Stimulated activated CD8-positive, alpha-beta memory T cell treated with anti-CD3 and anti-CD28 coated beads, Interleukin-4, amount 100 ng/mL, for 4 hours (primary cell): ENCODE measurements around the gene CYTH2.

ENCODE experiments used
- DNase-seq, 2 donors: peaks; one replicate each; pipeline ENCODE4 v3.0.0-alpha.2; 2020; ENCODE audit warnings: low read depth in 2 of 2, low spot score in 1 of 2

The CYTH2 gene

DNA sequence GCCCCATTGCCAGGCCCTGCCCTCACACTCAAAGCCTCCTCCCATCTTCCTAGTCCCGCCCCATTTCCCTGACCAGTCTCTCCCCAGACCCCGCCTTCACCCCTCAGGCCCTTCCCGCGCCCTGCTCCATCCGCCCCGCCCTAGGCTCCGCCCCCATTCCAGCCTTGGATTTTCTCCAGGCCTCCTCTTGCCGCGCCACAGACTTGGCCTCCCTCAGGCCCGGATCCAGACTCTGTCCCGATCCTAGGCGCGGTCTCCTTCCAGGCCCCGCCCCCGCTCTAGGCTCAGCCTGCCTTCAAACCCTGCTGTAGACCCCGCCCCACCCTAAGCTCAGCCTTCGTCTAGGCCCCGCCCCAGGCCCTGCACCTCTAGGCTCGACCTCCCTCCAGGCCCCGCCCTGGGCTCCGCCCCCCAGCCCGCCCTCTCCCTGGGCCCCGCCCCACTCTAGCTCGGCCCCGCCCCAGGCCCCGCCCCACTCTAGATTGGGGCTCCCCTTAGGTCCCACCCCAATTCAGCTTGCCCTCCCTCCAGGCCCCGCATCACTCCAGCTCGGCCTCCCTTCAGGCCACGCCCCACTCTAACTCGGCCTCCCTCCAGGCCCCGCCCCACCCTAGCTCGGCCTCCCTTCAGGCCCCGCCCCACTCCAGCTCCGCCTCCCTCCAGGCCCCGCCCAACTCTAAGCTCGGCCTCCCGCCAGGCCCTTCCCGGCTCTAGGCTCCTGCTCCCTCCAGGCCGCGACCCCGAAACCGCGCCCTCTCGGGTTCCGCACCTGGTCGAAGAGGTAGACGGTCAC lies 24.0 kb downstream of the CYTH2 start:
- peak; percentile 49 to 55 for DNase-seq

DNA sequence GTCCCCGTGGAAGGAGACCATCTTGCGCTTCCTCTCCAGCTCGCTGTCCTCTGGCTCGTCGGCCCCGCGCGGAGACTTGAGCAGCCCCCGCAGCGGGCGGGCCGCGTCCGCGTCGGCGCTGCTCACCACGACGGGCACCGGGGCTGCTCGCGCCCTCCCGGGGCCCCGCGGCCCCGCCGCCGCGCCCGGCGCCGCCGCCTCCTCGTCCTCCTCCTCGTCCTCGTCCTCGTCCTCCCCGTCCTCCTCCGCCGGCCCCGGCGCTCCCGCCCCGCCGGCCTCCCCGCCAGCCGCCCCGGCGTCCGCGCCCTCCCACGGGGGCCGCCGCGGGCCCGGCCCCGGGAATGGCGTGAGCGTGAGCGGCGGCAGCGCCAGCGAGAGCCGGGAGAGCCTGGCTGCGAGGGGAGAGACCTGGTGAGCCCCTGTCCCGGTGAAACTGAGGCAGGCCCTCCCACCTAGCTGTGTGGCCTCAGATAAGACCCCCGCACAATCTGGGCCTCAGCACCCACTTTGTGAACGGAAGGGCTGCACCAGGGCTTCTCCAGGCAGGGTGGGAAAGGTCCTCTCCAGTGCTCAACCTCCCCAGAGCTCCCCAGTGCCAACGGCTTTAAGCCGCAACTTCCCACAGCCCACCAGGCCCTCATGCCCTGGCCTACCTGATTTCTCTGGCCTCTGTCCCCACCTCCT lies 24.7 kb downstream of the CYTH2 start:
- no peak for DNase-seq

DNA sequence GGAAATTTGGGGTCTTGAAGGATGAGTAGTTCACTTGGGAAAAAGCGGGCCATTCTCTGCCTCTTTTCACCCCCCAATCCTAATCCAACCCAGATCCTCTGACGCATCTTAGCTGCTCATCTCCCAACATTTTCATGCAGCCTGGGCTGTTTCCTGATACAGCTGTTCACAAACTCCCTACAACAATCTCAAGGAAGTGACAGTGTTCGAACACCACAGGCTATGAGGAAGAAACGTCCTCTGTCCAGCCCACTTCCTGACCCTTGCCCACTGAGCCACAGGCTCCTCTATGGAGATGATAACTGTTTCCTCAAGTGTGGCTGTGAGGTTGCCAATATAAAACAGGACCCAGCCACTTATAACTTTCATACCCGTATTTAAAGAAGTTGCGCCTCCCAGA lies 26.2 kb downstream of the CYTH2 start:
- DNase-seq = no peak

DNA sequence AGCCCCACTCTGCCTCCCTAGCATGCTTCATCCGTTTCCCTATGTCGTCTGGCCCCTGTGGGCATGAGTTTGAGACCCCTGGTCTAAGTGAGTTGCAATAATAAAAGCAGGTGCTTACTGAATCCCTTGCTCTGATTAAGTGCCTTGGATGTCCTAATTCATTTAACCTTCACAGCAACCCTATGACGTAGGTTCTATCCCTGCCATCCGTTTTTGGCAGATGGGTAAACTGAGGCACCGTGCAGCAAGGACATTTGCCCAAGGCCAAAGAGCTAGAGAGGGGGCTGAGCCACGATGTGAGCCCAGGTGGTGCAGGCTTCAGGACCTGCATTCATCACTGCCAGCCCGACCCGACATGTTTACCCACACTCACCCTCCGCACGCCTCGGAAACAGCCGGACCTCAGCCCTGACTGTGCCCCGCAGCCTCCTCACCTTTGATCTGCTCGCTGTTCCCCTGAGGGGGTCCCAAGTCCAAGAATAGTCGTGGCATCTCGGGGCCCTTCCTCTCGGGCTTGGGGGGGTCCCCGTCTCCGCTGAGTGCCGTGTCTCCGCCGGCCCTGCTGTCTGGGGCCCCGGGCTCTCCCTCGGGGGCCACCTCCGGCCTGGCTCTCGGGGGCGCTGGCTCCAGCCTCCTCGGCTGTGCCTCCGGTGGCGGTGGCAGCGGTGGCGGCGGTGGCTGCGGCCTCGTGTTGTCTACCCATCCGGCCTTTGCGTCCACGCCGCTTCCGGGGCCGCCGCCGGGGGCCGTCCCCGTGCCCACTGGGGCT lies 28.0 kb downstream of the CYTH2 start:
- no peak for DNase-seq

DNA sequence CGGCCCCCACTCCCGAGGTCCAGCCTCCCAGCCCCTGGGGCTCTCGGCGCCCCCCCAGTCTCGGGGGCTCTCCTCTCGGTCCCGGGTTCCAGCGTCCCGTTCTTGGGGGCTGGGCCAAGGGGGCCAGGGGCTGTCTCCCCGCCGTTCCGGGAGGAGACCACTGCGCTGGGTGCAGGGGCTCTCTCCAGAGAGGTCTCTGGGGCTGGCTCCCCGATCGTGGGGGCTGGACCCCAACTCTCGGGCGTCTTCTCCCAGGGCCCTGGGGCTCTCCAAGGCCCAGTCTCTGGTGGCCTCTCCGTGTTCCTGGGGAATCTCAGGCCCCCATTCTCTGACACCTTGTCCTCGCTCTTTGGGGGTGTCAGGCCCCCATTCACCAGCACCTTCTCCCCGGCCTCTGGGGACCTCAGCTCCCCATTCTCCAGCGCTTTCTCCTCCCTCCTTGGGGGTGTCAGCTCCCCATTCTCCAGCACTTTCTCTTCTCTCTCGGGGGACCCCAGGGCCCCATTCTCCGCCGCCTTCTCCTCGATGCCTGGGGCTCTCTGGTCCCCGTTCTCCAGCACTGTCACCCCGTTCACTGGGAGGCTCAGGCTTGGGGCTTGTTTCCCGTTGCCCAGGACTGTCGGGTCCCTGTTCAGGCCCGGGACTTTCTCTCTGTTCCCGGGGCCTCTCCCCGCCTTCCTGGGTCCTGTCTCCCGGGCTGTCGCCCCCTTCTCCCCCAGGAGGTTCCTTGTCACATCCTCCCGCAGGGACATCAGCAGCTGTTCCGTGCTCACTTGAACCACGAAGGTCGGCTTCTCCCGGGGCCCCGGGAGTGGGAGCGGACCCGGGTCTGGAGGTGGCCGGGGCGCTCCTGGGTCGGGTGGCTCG lies 28.8 kb downstream of the CYTH2 start:
- DNase-seq = no peak

DNA sequence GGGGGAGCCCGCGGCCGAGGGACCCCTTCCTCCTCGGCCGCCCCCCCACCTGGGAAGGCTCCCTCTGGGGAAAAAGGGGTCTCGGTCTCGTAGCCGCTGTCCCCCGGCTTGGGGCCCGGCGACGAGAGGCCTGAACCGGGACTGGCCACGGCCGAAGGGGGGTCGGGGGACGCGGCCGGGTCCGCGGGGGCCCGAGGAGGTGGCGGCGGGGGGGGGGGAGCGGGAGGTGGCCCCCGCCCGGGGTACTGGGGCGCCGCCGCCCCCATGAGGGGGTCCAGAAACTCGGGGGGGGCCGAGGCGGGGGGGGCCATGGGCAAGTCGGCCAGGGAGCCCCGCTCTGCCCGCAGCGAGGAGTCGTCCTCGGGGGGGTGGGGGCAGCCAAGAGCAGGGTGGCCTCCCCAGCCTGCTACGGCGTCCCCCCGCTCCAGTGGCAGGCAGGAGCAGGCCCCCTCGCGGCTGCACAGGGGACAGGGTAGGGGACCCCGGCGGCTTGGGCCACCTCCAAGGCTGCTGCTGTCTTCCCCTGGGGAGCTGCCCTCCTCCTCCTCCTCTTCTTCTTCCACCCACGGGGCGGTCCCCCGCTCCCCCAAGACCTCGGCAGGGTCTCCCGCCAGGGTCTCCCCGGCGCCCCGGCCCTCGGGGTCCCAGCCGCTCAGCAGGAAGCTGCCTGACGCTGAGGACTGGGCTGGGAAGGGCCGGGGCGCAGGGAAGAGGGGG lies 29.6 kb downstream of the CYTH2 start:
- no peak for DNase-seq

DNA sequence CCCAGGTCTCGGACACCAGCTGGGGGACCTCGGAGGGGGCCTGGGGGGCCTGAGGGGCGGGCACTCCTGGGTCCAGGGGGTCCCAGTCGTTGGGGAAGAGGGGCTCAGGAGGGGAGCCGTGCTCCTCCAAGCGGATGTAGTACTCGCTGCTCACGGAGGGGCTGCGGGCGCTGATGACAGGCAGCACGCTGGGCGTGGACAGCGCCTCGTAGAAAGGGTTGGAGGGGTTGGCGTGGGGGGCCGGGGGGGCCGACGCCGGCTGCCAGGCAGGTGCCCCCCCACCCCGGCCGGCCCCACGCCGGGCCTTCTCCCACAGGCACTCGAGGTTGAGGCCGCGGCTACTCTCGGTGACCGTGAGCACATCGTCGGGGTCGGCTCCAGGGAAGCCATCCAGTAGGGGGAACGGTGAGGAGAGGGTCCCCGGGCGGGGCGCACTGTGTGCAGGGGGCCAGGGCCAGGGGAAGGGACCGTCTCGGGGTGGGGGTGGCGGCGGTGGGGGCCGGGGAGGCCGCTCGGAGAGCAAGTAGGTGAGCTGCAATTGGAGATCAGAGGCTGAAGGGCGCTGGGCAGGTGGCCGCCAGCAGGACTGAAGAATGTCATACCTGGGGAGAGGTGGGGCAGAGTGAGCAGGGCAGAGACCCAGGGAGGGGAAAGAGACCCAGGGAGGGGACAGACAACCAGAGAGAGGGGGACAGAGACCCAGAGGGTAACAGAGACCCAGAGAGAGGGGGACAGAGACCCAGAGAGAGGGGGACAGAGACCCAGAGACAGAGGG lies 30.3 kb downstream of the CYTH2 start:
- no peak for DNase-seq

DNA sequence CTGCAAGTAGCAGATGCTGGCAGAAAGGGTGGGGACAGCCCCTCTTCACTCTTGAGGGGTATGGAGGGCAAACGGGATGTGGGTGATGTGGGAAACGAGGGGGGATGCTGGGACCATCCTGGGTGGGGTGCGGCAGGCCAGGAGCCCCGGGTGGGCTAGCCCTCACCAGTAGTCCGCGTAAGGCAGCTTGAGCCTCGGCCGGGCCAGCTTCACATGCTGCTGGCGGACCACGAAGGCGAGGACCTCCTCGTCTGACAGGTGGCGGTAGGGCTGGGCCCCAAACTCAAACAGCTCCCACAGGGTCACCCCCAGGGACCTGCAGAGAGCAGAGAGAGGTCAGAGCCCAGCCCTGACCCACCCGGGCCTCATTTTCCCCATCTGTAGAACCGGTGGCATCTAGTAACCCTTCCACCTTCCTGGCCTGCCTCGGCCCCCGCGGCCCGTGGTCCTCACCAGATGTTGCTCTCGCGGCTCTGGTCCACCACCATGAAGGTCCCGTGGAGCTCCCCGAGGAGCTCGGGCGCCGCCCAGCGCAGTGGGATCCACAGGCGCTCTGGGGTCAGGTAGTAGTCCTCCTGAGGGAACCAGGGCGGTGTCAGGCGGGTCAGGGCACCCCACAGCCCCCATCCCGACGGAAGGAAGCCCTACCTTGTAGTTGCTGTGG lies 31.8 kb downstream of the CYTH2 start:
- DNase-seq = no peak

DNA sequence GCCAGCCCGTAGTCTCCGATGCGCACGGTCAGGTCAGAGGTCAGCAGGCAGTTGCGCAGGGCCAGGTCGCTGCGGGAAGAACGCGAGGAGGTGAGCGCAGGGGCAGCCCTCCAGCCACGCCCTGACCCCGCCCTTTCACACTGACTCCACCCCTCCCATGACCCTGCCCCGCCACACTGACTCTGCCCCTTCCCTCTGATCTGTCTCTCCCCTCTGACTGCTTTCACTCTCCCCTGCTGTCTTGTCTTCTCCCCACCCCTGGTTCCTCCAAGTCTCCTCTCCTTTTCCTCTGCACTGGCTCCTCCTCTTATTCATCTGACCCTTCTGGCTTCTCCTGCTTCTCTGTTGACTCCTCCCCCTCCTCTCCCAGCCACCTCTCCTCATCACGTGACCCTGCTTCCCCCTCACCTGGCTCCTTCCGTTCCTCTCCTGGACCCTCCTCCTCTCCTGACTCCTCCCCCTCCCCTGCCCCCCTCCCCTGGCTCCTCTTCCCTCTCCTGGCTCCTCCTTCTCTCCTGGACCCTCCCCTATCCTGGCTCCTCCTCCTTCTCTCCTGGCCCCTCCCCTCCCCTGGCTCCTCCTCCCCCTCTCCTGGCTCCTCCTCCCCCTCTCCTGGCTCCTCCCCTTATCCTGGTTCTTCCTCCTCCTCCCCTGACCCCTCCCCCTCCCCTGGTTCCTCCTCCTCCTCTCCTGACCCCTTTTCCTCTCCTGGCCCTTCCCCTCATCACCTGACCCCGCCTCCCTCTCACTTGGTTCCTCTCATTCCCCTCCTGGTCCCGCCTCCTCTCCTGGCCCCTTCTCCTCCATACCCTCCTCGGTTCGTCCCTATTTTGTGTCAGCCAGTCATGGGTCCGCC lies 32.6 kb downstream of the CYTH2 start:
- no peak for DNase-seq

DNA sequence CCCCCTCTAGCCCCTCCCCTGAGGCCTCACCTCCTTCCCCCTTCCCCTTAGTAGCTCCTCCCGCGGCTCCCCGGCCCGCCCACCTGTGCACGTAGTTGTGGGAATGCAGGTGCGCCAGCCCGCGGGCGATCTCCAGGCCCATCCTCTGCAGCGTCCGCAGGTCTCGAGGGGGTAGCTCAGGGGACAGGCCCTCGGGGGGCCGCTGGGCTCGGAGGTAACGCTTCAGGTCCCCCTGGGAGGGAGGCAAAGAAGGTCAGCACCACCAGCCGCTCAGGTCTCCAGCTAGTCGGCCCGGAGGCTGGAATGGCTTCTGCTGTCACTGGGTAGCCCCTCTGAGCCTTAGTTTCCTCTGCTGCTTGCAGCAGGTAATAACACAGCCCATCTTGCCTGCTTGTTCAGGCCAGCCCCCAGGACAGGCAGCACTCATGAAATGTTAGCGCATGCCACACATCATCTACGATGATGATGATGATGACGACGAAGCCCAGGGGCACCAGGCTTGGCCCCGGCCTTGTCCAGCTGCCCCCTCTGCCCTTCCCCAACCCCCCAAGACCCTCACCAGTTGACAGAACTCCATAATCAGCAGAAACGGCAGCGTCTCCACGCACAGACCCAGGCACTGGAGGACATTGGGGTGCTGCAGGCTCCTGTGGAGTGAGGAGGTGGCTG lies 33.3 kb downstream of the CYTH2 start:
- no peak for DNase-seq

DNA sequence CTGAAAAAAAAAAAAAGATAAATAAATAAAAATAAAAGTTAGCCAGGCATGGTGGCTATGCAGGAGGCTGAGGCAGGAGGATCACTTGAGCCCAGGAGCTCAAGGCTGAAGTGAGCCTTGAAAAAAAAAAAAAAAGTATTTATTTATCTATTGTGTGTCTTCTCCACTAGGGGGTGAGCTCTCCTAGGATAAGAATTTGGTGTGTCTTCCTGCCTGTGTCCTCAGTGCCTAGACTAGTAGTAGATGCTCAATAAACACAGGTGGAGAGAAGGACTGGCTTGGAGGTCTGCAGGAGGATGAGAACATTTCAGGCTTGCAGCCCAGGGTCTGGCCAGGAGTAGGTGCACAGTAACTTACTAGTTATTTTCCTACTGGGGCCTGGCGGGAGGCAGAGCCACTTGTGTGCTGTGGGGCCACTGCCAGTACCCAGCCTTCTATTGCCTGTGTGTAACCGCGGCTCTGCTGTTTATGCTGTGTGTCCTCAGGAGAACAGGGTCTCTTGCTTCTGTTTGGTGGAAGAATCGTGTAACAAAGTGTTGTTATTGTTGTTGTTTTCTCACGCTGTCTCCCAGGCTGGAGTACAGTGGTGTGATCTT lies 37.1 kb downstream of the CYTH2 start:
- DNase-seq = no peak

DNA sequence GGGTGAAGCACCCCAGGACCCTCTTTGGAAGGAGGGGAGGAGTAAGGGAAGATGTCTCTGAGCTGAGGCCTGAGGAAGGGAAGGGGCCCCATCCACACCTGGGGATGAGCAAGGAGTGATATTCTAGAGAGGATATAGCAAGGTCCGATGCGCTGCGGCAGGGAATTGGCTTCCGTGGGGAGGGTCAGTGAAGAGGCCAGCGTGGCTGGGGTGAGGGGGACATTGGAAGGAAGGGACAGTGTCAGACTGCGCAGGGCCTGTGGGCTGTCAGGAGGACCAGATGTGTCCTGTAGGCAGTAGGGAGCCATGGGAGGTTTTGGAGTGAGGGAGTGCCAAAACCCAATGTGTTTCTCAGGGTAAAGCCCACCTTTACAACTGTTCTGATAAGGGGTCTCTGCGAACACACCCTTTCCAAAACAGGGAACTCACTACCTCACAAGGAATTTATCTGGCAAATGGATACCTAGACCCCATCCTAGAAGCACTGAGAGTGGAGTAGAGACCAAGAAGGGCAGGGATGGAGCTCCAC lies 38.8 kb downstream of the CYTH2 start:
- no peak for DNase-seq

DNA sequence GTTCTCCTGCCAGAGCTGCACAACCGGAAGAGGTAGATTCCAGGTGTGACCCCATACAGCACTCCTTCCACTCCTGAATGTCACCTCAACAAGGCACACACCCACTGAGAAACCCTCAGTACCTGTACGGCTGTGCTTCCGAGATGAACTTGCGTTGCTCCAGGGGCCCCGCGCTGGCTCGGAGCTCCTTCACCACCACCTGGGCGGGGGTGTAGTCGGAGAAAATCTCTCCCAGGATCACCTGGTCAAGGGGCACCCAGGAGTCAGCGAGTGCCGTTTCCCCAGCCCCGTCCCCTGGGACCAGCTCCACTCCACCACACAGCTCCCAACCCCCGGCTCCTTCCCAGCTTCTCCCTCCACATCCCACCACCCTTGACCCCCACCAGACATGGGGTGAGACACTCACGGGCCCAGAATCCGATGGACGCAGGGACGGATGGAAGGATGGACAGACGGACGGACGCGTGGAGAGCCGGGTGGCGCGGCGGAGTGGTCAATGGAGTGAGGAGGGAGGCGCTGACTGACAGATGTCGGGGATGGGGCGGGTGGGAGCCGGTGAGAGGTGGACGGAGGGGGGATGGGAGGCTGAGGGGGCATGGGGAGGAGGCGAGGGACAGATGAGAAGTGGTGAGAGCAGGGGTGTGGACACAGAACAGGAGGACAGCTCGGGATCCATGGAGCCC lies 39.7 kb downstream of the CYTH2 start:
- DNase-seq = no peak

DNA sequence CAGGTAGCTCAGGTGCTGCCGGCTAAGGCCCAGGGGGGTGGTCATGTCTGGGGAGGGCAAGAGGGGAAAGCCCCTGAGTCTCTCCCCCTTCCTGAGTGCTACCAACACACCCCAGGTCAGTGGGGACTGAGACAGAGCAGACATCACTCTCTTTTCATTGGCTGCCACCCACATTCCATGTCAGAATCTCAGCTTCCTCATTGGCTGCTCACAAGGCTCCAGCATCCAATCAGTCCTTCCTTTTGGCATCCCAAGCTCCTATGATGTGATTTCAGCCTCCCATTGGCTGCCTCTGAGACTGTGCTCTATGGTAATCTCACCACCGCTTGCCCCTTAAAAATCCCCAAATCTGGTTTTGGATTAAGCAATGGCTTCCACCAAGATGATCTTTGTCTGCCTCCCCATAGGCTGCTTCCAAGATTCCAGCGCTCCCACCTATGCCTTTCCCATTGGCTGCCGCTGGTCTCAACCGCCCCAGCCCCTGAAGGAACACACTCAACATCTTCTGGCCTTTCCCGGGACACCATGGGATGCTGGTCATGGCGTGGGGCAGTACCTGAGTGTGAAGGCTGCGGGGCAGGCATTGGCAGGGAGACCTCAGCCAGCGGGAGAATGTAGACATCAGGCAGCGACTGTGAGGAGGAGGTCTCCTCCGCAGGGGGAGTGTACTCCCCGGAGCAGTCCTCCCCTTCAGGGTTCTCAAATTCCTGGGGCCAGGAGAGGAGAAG lies 40.5 kb downstream of the CYTH2 start:
- DNase-seq = no peak

DNA sequence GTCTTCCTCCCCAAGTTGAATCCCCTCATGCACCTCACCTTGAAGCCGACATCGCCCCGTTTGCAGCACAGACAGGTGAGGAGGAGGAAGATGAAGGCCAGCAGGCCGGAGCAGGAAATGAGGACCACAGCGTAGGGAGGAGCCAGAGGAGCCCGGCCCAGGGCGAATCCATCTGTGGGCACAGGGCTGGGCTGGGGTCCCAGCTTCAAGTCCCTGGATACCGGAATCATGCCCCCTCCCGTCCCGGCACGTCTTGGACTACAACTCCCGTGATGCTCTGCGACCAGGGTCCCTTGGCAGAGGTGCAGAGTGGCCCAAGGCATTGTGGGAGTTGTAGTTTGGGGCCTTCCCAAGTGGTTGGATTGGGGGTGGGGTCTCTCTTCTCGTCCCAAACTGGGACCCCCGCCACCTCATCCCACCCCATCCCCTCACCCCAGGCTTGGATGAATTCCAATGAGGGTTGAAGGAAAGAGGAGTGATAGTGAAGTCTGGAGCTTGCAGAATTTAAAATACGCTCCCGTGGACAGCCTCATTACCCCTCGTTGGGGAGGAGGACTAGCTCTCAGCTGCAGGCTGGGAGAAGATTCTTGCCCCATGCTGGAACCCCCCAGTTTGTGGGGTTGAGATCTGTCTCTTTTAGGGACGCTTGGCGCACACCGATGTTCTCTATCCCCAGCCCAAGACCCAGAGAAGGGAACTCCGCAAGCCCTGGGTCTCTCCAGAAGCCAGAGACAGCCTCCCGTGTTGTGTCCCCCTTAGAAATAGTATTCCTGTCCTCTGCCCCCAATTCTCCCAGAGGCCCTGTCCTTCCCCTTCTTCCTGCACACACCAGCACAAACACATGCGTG lies 41.5 kb downstream of the CYTH2 start:
- DNase-seq = peak; percentile 45 to 52
